Muscle of leg (tissue), 11 donors: ENCODE results near the gene C2orf49. TPM values are rescaled to one million over a fixed set of nuclear protein-coding genes. Genes with fewer than 3 reads are reported as not detected.
A peak's percentile ranks its signal among the peaks of the same experiment; 100 is the strongest.

ENCODE experiments used
- DNase-seq: peaks from one replicate; pipeline ENCODE4 v3.0.0; 2013
- H3K27ac ChIP-seq: one replicate; pipeline ENCODE4 v1.5.1; 2013; ENCODE audit warnings: mild to moderate bottlenecking, low read length, control low read depth
- H3K27me3 ChIP-seq: one replicate; pipeline ENCODE4 v1.6.1; 2013; ENCODE audit warnings: low read length; ENCODE audit not compliant: control insufficient read depth, insufficient read depth
- H3K36me3 ChIP-seq: one replicate; pipeline ENCODE4 v1.6.1; 2013; ENCODE audit warnings: low read length; ENCODE audit not compliant: control insufficient read depth, insufficient read depth
- H3K4me1 ChIP-seq: one replicate; pipeline ENCODE4 v1.6.1; 2013; ENCODE audit warnings: low read length; ENCODE audit not compliant: control insufficient read depth, insufficient read depth
- H3K4me3 ChIP-seq: one replicate; pipeline ENCODE4 v1.5.1; 2013; ENCODE audit warnings: low read length, control low read depth
- H3K9me3 ChIP-seq: replicated peaks from 2 replicates; pipeline ENCODE4 v1.6.1; 2013; ENCODE audit warnings: low read depth, low read length; ENCODE audit not compliant: control insufficient read depth
- WGBS: methylation state at CpG from one replicate; pipeline ENCODE4 v1.1.5; 2013; ENCODE audit warnings: missing lambda C conversion rate; ENCODE audit not compliant: insufficient coverage; 5-methylcytosine and 5-hydroxymethylcytosine counted together
- polyA plus RNA-seq, 8 donors: library from polyadenylated mRNA; unstranded; fragments of 120-200 nt; gene quantifications; one replicate each; pipeline versions ENCODE4 v1.2.1 to v1.2.3, GENCODE V29; 2013; ENCODE audit warnings: inconsistent platforms in 1 of 8, low replicate concordance in 1 of 8; ENCODE audit not compliant: insufficient read length in 8 of 8, insufficient read depth in 1 of 8
- total RNA-seq: library from RNA; stranded (reverse); fragments of 120-200 nt; gene quantifications from one replicate; pipeline ENCODE4 v1.2.4, GENCODE V29; 2013

Gene C2orf49
- total and polyA plus RNA-seq, 9 donors = 11.9 to 19.0 (median 14.9) TPM

- WGBS = 89% methylated on average over 3 of the region's 7 CpGs
- peaks cover 33% of the 10 kb centered on the region for H3K36me3 ChIP-seq
- no peaks in the 10 kb centered on the region for H3K4me1 ChIP-seq
- no peaks in the 10 kb centered on the region for H3K27me3 ChIP-seq
- H3K27ac ChIP-seq = no peak overlapping the region
- no peak for DNase-seq
- no peaks in the 10 kb centered on the region for H3K9me3 ChIP-seq
- no peak overlapping the region for H3K4me3 ChIP-seq
These were observed 40.1 kb upstream of the C2orf49 start for GRCh38 chr2:105297216-105297615.

GRCh38 chr2:105298017-105298416 is 39.3 kb upstream of the C2orf49 start:
- H3K27ac ChIP-seq = no peak overlapping the region
- H3K4me3 ChIP-seq = no peak overlapping the region
- 100% methylated on average over 1 of the region's 3 CpGs for WGBS
- no peaks in the 10 kb centered on the region for H3K4me1 ChIP-seq
- no peaks in the 10 kb centered on the region for H3K27me3 ChIP-seq
- no peak for DNase-seq
- no peaks in the 10 kb centered on the region for H3K9me3 ChIP-seq
- H3K36me3 ChIP-seq = peaks cover 31% of the 10 kb centered on the region

GRCh38 chr2:105299290-105299689 is 38.0 kb upstream of the C2orf49 start:
- no peaks in the 10 kb centered on the region for H3K9me3 ChIP-seq

GRCh38 chr2:105301646-105302045 is 35.7 kb upstream of the C2orf49 start:
- peaks cover 18% of the 10 kb centered on the region for H3K36me3 ChIP-seq
- no CpG with 5 or more reads among the region's 3 CpGs for WGBS
- no peak for DNase-seq
- H3K27ac ChIP-seq = no peak overlapping the region
- no peak overlapping the region for H3K4me3 ChIP-seq
- H3K4me1 ChIP-seq = no peaks in the 10 kb centered on the region
- no peaks in the 10 kb centered on the region for H3K27me3 ChIP-seq
- H3K9me3 ChIP-seq = no peaks in the 10 kb centered on the region

More at GRCh38 chr2:105299290-105299689, 38.0 kb upstream of the C2orf49 start:
- no peak for DNase-seq
- H3K27me3 ChIP-seq = no peaks in the 10 kb centered on the region
- H3K36me3 ChIP-seq = peaks cover 24% of the 10 kb centered on the region
- H3K27ac ChIP-seq = no peak overlapping the region
- no peak overlapping the region for H3K4me3 ChIP-seq
- WGBS = 96% methylated on average over 4 of the region's 5 CpGs
- no peaks in the 10 kb centered on the region for H3K4me1 ChIP-seq

GRCh38 chr2:105307146-105307545 is 30.2 kb upstream of the C2orf49 start:
- Histone ChIP-seq H3K27ac (no peak overlapping the region), H3K4me1 (no peaks in the 10 kb centered on the region), H3K27me3 (no peaks in the 10 kb centered on the region), H3K4me3 (no peak overlapping the region), H3K36me3 (peaks cover 14% of the 10 kb centered on the region), H3K9me3 (no peaks in the 10 kb centered on the region)
- no peak for DNase-seq
- 90% methylated on average over 7 of the region's 7 CpGs for WGBS

- Histone ChIP-seq H3K27ac (no peak overlapping the region), H3K4me3 (no peak overlapping the region), H3K4me1 (no peaks in the 10 kb centered on the region), H3K9me3 (no peaks in the 10 kb centered on the region), H3K27me3 (no peaks in the 10 kb centered on the region), H3K36me3 (peaks cover 14% of the 10 kb centered on the region)
- DNase-seq = no peak
- WGBS = 83% methylated on average over 15 of the region's 19 CpGs
These were observed 29.8 kb upstream of the C2orf49 start for GRCh38 chr2:105307550-105307949.

GRCh38 chr2:105307962-105308361 is 29.4 kb upstream of the C2orf49 start:
- no peak for DNase-seq
- Histone ChIP-seq H3K9me3 (no peaks in the 10 kb centered on the region), H3K36me3 (peaks cover 14% of the 10 kb centered on the region), H3K4me3 (no peak overlapping the region), H3K27ac (no peak overlapping the region), H3K4me1 (no peaks in the 10 kb centered on the region), H3K27me3 (no peaks in the 10 kb centered on the region)
- 90% methylated on average over 12 of the region's 17 CpGs for WGBS

- H3K27me3 ChIP-seq = no peaks in the 10 kb centered on the region
- no peak overlapping the region for H3K27ac ChIP-seq
- DNase-seq = no peak
- H3K4me3 ChIP-seq = no peak overlapping the region
- H3K9me3 ChIP-seq = no peaks in the 10 kb centered on the region
- WGBS = 86% methylated on average over 2 of the region's 15 CpGs
- H3K4me1 ChIP-seq = no peaks in the 10 kb centered on the region
- H3K36me3 ChIP-seq = peaks cover 14% of the 10 kb centered on the region
These were observed 28.8 kb upstream of the C2orf49 start for GRCh38 chr2:105308382-105309146.

GRCh38 chr2:105309147-105309545 is 28.2 kb upstream of the C2orf49 start:
- Histone ChIP-seq H3K4me3 (no peak overlapping the region), H3K9me3 (no peaks in the 10 kb centered on the region), H3K27me3 (no peaks in the 10 kb centered on the region), H3K4me1 (no peaks in the 10 kb centered on the region), H3K27ac (no peak overlapping the region), H3K36me3 (peaks cover 14% of the 10 kb centered on the region)
- WGBS = 70% methylated on average over 3 of the region's 4 CpGs
- peak; percentile 72 for DNase-seq

GRCh38 chr2:105313877-105314276 is 23.5 kb upstream of the C2orf49 start:
- H3K9me3 ChIP-seq = no peaks in the 10 kb centered on the region
- no peaks in the 10 kb centered on the region for H3K27me3 ChIP-seq
- DNase-seq = no peak
- H3K27ac ChIP-seq = no peak overlapping the region
- H3K36me3 ChIP-seq = no peaks in the 10 kb centered on the region
- no peak overlapping the region for H3K4me3 ChIP-seq
- no peaks in the 10 kb centered on the region for H3K4me1 ChIP-seq

- Histone ChIP-seq H3K4me3 (no peak overlapping the region), H3K36me3 (no peaks in the 10 kb centered on the region), H3K27me3 (no peaks in the 10 kb centered on the region), H3K4me1 (no peaks in the 10 kb centered on the region), H3K9me3 (no peaks in the 10 kb centered on the region), H3K27ac (no peak overlapping the region)
- WGBS = no CpG with 5 or more reads among the region's 3 CpGs
- no peak for DNase-seq
These were observed 22.0 kb upstream of the C2orf49 start for GRCh38 chr2:105315314-105315713.
